Vagina (tissue), 2 donors: ENCODE data around the gene CD160.

Experiments
- CTCF ChIP-seq, 3 experiments: fragments of 450-650 bp in 2 of 3; fragments of 200-600 bp in 1 of 3; sonication (generic) in 1 of 3; IDR thresholded peaks; one replicate each; pipeline ENCODE4 v1.5.1; 2017 to 2019; ENCODE audit warnings: antibody characterized with exemption in 3 of 3, mild to moderate bottlenecking in 2 of 3, moderate library complexity in 2 of 3
- POLR2A ChIP-seq, 2 donors: fragments of 450-650 bp; IDR thresholded peaks; one replicate each; pipeline ENCODE4 v1.6.1; 2017; ENCODE audit warnings: antibody characterized with exemption in 2 of 2, mild to moderate bottlenecking in 2 of 2, moderate library complexity in 2 of 2

GRCh38 chr1:145750426-145750825, 31.1 kb downstream of the CD160 start:
- TF ChIP-seq CTCF (IDR thresholded peaks at IDR 0.05) (no peak), POLR2A (IDR thresholded peaks at IDR 0.05) (no peak)
